GM19239 (cell line): ENCODE data around the gene DSCAML1.

Source experiments
- DNase-seq: peaks from one replicate; pipeline ENCODE4 v3.0.0; 2011; ENCODE audit warnings: low spot score; ENCODE audit not compliant: insufficient read length
- FAIRE-seq: peaks from 2 replicates; lab custom pipeline; 2011; peaks lifted over from hg19 to GRCh38; lab: Jason Lieb, UNC

Gene DSCAML1

DNA sequence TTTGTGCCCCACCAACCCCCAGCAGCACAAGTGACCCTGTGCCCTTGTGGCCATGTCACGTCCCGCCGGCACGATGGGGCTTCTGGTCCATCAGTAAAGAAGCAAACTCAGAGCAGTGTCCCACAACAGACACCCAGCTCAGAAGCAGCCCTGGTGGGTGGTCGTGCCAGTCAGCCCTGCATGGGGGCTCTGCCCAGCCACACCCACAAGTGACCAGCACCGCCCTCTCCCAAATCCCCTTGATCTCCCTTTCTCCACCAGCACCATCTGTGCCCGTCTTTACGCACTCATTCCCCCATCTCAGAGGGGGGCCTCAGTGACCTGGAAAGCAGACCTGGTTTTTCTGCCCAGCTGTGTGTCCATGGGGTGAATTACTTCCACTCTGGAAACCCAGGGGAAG lies 149.1 kb downstream of the DSCAML1 start:
- DNase-seq (no peak), FAIRE-seq (no peak)

DNA sequence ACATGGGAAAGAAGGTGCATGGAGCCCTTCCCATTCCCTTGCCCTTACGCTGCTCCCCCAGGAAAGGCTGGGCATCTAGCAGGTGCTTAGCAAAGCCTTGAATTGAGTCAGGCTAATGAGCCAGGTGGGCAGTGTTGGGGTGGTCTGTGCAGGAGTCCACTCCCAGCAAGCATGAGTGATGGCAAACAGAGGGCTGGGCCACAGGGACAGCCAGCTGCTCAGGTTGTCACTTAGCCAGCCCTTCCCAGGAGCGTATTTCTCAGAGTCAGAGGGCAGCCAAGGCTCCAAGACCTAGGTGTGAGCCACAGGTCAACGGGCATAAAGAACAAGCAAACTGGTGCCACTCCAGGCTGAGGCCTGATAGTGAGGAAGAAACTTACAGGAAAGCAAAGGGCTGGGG lies 149.8 kb downstream of the DSCAML1 start:
- FAIRE-seq (no peak), DNase-seq (no peak)

DNA sequence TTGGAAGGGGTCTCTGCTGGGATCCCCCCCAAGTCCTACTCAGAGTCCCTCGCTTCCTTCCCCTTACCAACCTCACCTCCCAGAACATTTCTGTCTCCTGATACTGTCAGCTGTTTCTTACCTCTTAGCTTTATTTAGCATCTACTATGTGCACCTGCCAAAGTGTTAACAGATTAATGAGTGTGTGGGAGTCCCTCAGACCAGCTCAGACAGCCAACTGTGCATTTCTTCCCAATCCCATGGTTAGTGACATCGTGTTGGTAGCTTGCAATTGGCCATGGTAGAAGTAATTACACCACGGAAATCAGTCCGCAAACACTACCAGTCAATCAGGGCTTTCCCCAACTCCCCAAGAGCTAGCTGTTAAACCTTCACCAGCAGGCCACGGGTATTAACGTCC lies 150.6 kb downstream of the DSCAML1 start:
- FAIRE-seq (no peak), DNase-seq (no peak)

DNA sequence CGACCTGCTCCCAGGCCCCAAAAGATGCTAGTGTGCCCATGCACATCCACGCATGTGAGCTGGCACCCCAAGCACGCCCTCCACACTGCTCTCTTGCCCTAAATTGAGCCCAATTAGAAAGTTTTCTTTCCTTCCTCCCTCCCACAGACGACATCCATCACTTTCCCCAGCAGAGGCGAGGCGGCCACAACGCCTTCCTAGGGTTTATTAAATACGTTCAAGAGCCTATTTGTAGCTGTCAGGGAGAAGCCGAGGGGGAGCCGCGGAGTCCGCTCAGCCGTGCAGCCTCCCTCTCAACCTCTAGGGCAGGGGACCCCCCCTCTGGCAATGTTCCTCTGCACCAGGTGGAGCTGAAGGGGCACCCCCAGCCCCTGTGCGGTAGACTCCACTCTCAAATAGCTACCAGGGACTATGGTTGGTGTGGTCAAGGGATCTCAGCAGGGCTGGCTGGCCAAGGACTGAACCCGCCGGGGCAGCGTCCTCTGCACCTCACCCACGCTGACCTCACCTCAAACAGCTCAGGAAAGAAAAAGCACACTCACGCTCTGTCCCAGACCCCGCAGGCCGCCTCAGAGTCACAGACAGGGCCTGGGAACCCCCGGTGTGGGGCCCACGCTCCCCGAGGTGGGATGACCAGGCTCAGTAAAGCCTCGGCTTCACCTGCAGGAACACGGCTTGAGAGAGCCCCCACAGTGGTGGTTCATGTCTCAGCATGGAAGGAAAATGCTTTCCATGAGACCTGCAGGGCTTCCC lies 152.4 kb downstream of the DSCAML1 start:
- no peak for DNase-seq
- no peak for FAIRE-seq

DNA sequence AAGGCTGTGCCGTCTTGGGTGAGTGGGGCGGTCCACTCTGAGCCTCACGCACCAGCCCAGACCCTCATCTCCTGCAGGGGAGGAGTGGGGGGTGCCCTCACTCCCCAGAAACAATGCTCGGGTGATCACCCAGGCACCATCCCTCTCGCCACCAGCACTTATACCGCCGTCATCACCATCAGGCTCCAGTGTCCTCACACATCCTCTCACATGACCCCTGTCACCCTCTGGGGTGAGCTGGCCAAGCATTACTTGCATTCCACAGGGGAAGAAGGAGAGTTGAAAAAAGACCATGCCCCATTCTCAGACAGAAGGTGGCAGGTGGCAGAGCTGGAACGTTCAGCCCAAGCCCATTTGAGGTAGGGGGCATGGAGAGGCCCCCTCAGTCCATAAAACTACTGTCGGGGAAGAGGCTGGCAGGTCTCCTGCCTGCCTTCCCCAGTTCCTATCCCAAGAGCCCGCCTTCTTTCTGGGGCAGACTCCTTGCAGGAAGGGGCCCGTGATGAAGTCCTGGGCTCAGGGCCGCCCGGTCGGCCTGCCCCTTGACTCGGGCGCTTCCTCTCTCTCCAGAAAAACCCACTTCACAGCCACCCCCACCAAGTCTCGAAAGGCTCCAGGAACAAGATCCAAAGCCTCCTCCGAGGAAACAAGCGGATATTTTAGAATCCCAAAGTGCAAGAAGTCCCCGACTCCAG lies 153.3 kb downstream of the DSCAML1 start:
- FAIRE-seq (no peak), DNase-seq (no peak)

DNA sequence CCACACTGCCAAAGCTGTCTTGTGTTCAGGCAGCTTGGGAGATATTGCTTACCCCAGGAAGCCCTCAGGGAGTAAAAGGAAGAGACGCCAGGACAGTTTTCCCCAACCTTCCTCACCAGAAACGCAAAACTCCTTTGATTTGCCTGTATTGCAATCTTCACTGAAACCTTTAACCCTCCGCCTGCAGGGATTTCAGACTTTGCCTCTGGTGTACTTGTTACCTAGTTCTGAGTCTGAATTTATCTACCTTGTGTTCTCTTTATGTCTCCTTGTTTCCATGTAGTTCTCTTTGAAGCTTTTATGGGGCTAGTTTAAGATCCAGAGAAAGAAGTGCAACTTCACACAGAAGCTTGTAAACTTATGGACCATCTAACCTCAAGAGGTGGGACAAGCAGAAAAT lies 154.2 kb downstream of the DSCAML1 start:
- DNase-seq (no peak), FAIRE-seq (no peak)

DNA sequence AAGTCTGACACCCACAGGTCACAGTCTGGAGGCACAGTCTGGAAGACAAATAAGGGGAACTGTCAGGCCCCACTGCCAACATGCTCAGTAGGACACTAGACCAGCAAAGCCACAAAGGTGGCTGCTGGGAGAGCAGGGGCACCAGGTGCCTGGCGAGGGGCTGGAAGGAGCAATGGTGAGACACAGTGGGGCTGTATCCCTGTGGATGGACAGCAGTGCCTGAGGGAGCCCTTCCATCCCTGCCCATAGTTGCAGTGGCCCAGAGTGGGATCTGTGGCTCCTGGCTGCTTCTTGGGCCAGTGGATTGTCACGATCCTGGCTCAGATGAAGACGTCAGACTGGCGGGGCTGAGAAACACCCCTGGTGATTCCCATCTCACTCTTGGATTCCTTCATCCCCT lies 154.6 kb downstream of the DSCAML1 start:
- FAIRE-seq = no peak
- DNase-seq = no peak

DNA sequence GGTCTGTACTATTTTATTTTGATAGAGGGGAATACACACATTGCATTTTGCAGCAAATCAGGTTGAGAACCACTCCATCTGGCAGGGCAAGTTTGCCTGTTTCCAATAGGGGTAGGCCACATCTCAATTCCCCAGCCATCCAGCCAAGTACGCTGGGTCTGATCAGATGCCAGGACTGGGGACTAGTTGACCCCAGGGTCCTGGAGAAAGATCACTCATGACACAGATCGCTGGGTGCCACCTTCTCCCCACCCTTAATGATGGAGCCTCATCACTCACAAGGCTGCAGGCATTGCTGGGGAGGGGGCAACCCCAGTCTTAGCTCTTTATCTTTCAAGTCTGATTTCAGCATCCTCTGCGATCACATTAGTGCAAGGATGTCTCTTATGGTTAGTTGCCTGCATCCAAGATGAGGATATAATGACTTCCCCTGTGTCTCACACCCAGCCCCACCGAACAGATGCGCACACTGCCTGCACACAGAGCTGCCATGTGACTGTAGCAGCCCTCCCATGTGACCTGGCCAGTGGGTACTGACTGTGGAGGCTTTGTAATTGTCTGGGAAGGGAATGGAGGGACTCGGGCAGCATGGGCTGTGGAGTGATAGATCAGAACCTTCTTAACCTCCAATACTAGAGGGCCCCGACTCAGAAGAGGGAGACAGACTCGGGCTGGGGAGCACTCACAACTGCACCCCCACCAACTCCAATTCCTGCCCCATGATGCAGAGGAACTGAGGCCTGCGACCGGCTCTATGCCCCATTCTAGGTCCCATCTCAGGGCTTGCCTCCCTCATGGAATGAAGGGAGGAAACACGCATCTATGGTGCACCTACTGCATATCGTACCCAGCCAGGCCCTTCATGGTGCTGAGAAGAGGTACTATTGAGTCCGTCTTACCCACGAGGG lies 155.8 kb downstream of the DSCAML1 start:
- DNase-seq (no peak), FAIRE-seq (no peak)

DNA sequence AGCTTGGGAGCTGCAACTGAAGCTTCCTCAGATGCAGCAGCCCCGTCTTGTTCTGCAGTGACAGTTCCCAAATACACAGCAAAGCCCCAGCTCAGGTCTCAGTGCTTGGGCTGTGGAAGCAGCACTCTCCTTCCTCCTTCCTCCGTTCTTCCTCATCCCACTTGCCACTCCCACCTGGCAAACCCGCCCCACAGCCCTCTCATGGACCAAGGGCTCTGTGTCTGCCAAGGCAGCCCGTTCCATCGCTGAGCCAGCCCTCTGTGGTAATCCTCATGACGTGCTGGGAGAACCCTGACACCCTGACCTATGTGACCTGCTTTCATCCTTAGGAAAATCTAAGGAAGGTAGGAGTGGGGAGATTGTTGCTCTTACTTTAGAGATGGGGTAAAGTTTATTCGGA lies 157.0 kb downstream of the DSCAML1 start:
- DNase-seq = no peak
- no peak for FAIRE-seq

DNA sequence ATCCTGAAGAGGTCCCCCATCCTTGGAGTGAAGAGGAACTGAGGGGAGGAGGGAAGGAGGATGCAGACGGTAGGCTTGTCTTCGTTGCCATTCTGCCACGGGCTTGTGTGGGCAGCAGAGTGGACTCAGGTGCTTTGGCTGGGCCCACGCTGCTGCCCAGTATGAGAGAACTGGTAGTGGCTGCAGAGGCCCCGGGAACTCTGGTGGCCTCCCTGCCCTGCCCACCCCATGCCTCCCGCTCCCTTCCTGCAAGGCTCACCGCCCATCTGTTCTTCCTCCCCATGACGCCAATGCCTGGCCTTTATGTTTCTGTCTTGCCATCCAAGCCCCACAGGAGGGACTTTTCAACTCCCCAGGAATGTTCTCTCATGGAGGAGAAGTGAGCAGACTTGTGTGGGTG lies 157.4 kb downstream of the DSCAML1 start:
- FAIRE-seq (no peak), DNase-seq (no peak)

DNA sequence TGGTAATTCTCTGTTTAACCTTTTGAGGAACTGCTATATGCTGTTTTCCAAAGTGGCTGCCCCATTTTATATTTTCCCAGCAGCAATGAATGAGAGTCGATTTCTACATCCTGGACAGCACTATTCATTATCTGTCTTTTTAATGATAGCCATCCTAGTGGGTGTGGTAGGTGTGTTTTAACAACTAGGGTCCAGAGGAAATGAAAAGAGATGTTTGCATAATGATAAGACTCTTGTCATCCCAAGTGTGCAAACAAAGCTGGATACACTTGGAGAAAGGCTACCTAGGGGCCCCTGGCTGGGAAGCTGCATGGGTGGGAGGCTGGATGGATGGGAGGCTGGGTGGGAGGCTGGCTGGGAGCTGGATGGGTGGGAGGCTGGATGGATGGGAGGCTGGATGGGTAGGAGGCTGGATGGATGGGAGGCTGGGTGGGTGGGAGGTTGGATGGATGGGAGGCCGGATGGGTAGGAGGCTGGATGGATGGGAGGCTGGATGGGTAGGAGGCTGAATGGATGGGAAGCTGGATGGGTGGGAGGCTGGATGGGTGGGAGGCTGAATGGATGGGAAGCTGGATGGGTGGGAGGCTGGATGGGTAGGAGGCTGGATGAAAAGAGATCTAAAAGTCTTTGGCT lies 158.0 kb downstream of the DSCAML1 start:
- no peak for DNase-seq
- no peak for FAIRE-seq

DNA sequence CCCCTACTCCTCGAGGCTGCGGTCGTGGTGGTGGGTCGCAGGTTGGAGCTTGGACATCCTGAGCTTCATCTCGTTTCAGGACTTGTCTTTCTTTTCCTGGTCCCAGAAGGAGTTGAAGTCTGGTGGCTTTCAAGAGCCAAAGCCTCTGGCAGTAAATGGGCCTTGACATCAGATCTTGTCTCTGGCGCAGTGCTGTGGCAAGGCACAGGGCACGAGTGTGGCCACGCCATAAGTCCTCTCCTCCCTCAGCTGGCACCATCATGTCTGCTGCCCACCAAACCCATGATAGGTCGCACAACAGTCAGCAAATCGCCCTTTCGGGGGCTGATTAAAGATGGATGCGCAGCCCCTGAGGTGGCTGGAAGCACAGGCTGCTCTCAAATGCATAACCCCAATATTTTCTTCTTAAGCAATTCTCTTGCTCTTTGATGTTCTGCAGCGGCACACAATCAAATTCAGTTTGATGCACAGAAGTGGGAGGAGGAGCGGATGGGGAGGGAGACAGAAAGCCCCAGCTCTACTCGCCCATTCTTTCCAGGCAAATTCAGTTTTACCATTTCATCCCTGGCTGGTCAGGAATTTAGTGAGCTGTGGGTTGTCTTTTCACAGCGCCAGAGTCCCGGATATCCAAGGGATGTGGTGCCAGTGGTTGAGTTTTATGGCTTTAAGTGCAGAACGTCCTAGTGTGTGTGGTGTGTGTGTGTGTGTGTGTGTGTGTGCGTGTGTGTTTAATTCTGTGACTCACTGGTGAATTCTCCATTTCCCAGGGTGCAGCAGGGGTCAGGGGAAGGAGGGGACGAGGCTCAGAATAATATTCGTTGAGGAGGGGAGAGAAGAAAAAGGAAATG lies 162.0 kb downstream of the DSCAML1 start:
- DNase-seq (no peak), FAIRE-seq (no peak)

DNA sequence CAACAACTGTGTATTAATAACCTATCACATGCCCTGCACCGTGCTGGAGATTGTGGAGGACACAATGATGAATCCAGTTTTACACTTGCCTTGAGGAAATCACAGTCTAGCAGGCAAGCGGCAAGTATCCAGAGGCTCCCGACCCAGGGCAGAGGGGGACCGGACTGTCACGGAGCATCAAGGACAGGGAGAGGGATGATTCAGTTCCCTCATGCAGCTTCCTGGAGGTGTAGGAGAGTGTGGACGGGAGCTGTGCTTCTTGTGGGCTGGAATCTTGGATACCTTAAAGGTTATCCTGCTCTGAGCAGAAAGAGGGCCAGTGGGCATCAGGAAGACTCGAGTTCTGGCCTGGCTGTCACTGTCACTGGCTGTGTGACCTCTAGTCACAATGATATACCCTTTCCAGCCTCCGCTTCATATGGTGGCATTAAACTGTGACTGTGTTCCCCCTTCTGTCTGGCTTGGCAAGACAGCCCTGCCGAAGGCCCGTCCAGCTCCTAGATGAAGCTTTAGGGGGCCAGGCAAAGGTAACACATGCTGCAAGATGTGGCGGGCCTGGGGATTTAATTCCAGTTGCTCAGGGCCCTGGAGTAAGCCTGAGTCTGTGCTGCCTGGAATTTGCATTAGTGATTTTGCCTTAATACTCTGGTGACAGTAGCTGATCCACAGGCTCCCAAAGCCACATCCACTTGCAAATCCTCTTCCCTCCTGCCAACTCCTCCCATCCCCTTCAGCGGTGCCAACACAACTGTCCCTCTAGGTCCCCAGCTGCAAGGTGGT lies 162.8 kb downstream of the DSCAML1 start:
- DNase-seq (no peak), FAIRE-seq (no peak)

DNA sequence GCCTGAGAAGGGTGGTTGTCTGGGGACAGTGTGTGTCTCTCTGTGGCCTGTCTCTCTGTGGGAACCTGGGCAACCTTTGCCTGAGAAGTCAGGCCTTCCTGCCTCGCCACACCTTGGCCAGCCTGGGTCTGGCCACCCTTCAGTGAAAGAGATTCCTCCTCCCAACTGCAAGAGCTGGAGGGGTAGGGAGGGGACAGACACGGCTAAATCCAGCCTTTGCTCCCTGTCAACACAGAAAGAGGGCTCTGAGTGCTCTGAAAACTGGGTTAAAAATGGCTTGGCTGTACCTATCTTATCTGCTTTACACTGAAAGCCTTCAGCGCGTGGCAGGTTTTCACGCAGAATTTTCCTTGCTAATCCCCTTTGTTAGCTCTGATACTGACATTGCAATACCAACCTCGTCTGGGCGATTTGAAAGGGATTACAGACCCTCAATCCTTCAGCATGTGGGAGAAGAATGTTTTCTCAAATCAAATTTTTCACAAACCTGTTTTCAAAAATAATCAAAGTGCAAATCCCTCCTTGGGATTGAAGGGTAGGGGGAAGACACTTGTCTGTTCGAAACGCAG lies 163.7 kb downstream of the DSCAML1 start:
- no peak for DNase-seq
- FAIRE-seq = no peak

DNA sequence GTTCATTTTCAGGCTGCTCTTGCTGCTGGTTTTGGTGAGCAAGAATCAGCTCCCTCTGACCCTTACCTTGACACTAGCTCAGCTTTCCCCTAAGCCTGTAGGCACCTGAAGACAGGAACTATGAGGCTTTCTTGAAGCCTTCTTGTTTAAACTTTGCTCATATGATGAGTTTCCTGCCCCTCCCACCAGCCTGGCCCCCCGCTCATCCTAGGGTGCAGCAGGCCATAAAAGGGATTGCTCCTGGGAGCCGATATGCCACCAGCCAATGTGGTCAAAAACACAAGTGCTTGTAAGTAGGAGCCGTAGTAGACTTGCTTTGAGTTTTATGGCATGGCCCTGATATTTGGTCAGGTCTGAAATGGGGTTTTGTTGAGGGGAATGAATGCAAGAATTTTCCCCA lies 164.7 kb downstream of the DSCAML1 start:
- no peak for DNase-seq
- no peak for FAIRE-seq

DNA sequence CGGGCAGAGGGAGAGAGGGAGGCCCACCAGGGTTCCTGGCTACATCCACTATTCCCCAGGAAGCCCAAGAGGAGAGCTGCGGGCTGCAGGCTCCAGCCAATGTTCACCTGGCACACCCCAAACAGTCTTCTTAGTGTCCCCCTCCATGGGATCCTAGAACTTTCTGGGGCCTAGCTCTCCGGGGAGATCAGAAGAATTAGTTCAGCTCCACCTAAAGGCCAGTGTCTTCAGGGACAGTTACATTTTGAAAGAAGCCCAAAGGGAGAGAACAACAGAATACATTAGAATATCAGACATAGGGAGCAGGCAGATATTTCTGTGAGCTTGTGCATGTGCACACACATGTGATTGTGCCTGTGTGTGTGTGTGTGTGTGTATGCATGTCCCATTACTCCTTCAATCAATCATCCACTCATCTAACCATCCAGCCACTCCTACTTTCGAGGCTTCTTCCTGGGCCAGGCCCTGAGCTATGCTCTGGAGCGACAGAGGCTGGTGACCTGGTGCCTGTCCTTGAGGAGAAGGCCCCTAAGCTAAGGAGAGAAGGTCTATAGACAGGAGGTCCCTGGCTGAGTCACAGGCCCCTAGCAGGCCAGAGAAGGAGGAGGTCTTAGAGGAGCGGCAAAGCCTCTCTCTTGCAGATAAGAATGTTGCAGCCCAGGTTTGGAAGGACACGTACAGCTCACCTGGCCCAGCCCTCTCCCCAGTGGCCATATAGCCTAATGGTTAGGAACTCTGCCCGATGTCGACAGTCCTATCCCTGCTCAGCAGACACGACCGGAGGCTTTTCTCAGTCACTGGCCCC lies 165.5 kb downstream of the DSCAML1 start:
- DNase-seq (no peak), FAIRE-seq (no peak)

DNA sequence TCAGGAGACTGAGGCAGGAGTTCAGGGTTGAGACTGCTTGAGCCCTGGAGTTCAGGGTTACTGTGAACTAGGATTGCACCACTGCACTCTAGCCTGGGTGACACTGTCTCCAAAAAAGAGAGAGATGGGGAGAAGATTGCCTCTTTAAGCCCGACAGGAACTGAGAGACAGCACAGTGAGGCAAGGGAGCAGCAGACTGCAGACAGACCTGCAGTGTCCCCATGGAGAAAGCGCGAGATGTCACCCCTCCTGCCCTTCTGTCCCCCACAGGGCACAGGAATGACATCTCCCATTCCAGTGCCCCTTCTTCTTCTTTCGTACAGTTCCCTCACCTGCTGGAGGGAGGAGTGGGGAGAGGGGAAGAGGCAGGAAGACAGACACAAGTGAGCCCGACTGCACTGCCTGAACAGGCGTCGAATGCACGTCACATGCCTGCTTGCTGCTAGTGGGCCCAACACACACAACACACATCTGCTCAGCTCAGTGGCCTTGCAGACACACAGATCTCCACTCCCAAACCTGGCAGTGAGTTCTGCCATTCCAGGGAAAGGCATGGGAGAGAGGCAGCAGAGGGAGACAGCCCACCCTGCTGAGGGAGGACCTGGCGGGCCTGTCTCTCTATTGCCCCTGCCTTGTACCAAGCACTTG lies 167.0 kb downstream of the DSCAML1 start:
- DNase-seq (no peak), FAIRE-seq (no peak)
